GM21526 (cell line): ENCODE data around the gene TTC9.
"Not testable (repeated sequence)": the region's sequence is repeated elsewhere in the genome, so short reads cannot be mapped to it uniquely, and the experiment has no call there.

Experiments
- ATAC-seq: cut with Tn5 transposase; IDR thresholded peaks from one replicate; pipeline ENCODE4 v1.9.1; 2021; ENCODE audit warnings: moderate library complexity; ENCODE audit not compliant: unreplicated experiment, low FRiP score

Gene TTC9

GRCh38 chr14:70671652-70672644, 30.2 kb downstream of the TTC9 start:
- ATAC-seq: no peak

GRCh38 chr14:70677341-70677740, 35.6 kb downstream of the TTC9 start:
- ATAC-seq: no peak

DNA sequence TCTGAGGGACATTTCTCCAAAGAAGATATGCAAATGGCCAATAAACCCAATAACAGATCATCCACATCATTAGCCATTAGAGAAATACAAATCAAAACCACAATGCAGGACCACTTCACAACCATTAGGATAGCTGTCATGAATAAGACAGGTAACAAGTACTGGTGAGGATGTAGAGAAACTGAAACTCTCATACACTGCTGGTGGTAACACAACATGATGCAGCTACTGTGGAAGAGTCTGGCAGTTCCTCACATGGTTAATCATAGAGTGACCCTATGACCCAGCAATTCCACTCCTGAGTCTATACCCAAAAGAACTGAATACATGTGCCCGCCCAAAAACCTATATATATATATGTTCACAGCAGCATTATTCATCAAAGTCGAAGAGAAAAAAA, 39.0 kb downstream of the TTC9 start:
- ATAC-seq: no peak

GRCh38 chr14:70683983-70684382, 42.3 kb downstream of the TTC9 start:
- no peak for ATAC-seq

GRCh38 chr14:70685474-70686197, 43.9 kb downstream of the TTC9 start:
- no peak for ATAC-seq

DNA sequence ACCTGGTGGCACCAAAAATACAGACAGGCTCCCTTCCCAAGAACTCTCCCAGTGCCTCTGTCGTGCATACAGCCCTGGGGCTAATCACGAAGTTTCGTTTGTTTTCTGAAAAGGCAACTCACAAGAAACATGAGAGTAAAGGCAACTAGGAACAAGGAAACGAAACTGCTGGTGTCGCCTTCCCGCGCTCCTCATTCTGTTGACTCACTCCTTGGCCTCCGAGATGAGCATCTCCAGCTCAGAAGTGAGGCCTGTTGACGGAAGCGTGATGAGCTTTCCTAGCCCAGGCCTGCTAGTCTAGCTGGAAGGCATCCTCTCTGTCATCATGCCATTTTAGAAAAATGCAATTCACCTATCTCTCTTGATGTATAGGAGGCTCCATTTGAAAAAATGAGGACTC, 50.5 kb downstream of the TTC9 start:
- ATAC-seq: no peak

DNA sequence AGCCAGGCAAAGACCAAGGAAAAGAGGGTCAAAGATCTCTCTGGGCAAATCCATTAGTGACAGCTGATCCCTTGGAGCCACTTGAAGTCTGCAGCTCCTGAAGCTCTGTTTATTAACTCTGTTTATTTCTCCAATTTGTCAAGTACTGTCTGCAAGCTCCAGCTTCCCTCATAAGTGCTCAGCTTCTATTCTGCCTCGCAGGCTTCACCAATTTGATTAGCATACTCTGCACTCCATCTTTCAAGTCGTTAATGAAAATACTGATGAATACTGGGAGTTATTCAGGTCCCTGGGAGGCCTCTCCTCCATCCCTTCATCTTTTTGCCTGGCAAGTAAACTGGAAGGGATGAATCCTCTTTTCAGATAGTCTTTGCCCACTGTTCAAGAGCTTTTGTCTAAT, 54.3 kb downstream of the TTC9 start:
- ATAC-seq: no peak

DNA sequence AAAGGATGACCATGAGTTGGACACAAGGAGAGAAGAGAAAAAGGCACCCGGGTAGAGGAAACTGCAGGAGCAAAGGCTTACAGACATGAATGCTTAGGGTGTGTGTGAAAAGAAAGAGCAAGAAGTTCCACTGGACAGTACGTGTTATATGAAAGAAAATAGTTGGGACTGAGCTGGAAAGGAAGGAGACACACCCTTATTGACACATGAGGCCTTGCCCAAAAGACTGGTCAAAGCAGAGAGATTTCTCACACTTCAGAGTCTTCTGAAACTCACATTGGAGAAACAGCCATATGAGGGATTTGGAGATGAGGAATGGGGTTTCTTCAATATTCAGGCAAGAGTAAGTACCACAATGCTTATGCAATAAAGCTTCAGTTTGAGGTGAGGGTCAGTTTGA, 56.0 kb downstream of the TTC9 start:
- ATAC-seq: no peak

GRCh38 chr14:70698288-70698687, 56.6 kb downstream of the TTC9 start:
- ATAC-seq: no peak

- no peak for ATAC-seq
Measured at GRCh38 chr14:70699646-70700045, 57.9 kb downstream of the TTC9 start.

GRCh38 chr14:70700955-70701585, 59.4 kb downstream of the TTC9 start:
- no peak for ATAC-seq

- no peak for ATAC-seq
Measured at GRCh38 chr14:70701610-70702009, 59.9 kb downstream of the TTC9 start.

DNA sequence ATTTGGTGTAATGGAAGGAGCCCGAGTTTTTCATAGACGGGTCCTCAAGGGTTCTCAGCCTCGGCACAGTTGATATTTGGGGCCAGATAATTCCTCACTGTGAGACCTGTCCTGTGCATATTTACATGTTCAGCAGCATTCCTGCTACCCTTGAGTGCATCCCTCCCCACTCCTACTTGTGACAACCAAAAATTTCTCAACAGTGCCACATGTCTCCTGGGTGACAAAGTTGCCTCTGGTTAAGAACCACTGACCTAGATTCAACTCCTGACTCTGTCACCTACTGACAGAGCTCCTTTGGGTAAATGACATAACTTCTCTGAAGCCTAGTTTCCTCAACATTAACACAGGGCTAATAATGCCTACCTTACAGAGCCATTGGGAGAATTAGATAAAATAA, 60.4 kb downstream of the TTC9 start:
- ATAC-seq: no peak

- ATAC-seq: not testable (repeated sequence)
Measured at GRCh38 chr14:70703621-70704168, 62.0 kb downstream of the TTC9 start.

GRCh38 chr14:70704960-70705359, 63.2 kb downstream of the TTC9 start:
- ATAC-seq: no peak

- ATAC-seq: no peak
Measured at GRCh38 chr14:70706177-70706576, 64.5 kb downstream of the TTC9 start.

GRCh38 chr14:70707138-70708038, 65.7 kb downstream of the TTC9 start:
- peak; percentile 66 for ATAC-seq

- ATAC-seq: no peak
Measured at GRCh38 chr14:70708717-70709570, 67.2 kb downstream of the TTC9 start.
